GM12891 (cell line): ENCODE measurements around the gene PNPLA7.

ENCODE experiments used
- PAX5 ChIP-seq: IDR thresholded peaks from 2 replicates; pipeline ENCODE4 v1.6.1; 2011; ENCODE audit warnings: low read length, moderate library complexity, mild to moderate bottlenecking; ENCODE audit not compliant: insufficient read depth, severe bottlenecking
- POLR2A ChIP-seq: IDR thresholded peaks from 2 replicates; pipeline ENCODE4 v1.6.1; 2011; ENCODE audit warnings: low read depth, low read length, control low read depth
- POLR2AphosphoS5 ChIP-seq: IDR thresholded peaks from 2 replicates; pipeline ENCODE4 v1.6.1; 2011; ENCODE audit warnings: low read depth, low read length, control low read depth
- POU2F2 ChIP-seq: IDR thresholded peaks from 2 replicates; pipeline ENCODE4 v1.6.1; 2011; ENCODE audit warnings: low read depth, mild to moderate bottlenecking, control low read depth, low read length, moderate library complexity
- SPI1 ChIP-seq: IDR thresholded peaks from 2 replicates; pipeline ENCODE4 v1.6.1; 2011; ENCODE audit warnings: low read depth, low read length, control low read depth
- TAF1 ChIP-seq: IDR thresholded peaks from 2 replicates; pipeline ENCODE4 v1.6.1; 2011; ENCODE audit warnings: low read depth, low read length, control low read depth

DNA sequence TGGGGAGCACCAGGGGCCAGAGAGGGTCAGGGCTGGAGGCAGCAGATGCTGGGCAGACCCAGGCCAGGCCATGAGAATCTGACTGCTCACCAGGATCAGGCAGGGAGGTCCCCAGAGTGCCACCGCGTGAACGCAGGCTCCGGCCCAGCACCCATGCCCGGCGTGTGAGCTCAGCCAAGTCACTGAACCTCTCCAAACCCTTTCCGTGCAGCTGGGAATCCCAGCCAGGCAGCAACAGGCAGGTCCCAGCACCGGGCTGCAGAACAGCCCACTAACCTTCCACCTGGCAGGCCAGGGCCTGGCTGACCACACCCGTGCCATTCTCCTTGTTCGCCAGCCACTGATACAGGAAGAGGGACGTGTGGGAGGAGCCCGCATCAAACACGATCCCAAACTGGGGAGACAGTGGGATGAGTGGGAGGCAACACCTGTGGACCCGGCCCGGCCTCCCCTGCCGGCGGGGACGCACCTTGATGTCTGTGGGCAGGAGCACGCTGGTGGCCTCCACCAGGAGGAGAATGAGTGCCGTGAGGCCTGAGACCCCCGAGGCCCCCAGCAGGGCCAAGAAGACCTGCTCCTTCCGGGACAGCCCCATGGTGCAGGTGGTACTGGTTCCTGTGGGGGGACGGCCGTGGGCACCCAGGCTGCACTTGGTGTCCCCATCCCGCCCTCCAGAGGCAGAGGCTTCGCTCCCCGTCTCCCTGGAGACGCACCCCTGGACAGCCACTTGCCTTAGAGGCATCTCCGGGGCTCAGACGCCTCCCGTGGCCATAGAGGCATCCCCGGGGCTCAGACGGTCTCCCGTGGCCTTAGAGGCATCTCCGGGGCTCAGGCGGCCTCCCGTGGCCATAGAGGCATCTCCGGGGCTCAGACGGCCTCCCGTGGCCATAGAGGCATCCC lies 112.3 kb downstream of the PNPLA7 start:
- TF ChIP-seq PAX5 (no peak), POLR2AphosphoS5 (no peak), POLR2A (no peak), SPI1 (no peak), TAF1 (no peak), POU2F2 (no peak)
